NCI-H748 (cell line): Measurements from ENCODE around the gene PAGR1.

Source experiments
- DNase-seq: peaks from one replicate; lab custom pipeline; 2025; ENCODE audit not compliant: unreplicated experiment; lab: John Stamatoyannopoulos, UW

The PAGR1 gene

DNA sequence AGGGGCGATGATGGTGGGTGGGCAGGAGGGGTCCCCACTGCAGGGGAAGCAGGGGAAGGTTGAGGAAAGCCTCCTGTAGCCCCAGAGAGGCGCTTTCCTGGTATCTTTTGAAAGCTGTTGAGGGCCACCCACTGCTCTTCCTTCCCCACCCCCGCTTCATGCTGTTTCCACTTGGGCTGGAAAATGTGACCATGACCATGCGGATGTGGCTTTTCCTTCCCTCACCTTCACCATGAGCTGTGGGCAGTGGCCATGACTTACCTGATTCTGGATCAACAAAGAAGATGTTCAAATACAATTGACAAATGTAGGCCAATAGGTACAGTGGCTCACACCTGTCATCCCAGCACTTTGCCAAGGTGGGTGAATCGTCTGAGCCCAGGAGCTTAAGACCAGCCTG lies 18.1 kb downstream of the PAGR1 start:
- no peak for DNase-seq

DNA sequence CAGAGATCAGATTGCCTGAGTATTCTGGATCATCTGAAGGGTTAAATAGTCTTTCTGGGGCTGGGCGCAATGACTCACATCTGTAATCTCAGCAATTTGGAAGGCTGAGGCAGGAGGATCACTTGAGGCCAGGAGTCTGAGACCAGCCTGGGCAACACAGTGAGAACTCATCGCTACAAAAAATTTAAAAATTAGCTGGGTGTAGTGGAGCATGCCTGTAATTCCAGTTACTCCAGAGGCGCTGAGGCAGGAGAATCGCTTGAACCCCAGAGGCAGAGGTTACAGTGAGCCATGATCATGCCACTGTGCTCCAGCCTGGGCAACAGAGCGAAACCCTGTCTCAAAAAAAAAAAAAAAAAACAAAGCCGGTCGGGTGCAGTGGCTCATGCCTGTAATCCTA lies 20.0 kb downstream of the PAGR1 start:
- no peak for DNase-seq

DNA sequence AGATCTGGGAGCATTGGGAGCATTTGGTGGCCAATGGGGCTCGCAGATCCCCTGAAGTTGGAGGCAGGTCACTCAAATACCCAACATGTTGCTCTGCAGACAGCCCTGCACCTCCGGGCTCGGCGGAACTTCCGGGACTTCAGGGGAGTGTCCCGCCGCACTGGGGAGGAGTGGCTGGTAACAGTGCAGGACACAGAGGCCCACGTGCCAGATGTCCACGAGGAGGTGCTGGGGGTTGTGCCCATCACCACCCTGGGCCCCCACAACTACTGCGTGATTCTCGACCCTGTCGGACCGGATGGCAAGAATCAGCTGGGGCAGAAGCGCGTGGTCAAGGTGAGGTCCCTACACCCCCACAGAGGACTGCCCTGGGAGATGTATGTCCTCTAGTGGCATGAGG lies 20.7 kb downstream of the PAGR1 start:
- DNase-seq = no peak

DNA sequence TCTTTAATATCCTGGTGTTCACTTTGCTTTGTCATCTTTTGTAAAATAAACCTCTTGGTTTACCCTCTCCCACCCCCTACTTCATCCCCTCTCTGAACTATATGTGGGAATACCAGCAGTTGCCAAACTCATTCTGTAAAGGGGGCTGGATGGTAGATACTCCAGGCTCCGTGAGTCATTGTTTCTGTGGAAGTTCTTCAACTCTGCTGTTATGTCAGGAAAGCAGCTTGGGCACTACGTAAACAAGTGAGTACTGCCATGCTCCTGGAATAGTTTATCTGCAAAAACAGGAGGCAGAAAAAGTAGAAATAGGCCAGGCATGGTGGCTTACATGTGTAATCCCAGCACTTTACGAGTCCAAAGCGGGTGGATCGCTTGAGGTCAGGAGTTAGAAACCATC lies 21.9 kb downstream of the PAGR1 start:
- no peak for DNase-seq

DNA sequence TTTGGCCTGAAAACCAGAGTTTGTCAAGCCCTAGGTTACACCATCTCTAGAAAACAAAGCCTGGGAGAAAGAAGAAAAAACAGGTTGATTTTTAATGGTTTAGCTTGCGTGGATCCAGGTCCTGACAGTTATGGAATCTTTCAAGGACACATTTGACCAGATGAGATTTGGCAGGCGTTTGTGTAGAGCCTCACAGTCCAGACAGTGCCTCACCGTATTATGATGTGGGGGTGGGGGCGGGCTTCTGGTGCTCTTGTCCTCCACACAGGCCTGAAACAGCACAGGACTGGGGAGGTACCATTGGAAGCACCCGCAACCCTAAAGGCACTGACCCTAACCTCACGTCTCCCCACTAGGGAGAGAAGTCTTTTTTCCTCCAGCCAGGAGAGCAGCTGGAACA lies 23.9 kb downstream of the PAGR1 start:
- no peak for DNase-seq

DNA sequence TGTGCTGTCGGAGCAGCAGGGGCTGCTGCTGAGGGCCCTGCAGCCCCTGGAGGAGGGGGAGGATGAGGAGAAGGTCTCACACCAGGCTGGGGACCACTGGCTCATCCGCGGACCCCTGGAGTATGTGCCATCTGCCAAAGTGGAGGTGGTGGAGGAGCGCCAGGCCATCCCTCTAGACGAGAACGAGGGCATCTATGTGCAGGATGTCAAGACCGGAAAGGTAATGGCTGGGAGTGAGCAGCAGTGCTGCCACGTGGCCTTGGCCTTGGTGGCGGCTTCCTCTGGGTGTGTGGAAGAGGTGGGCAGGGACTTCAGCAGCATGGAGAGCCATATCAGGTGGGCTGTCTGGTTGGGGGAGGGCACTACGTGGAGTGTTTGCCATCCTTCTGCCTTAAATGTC lies 24.3 kb downstream of the PAGR1 start:
- DNase-seq = no peak

DNA sequence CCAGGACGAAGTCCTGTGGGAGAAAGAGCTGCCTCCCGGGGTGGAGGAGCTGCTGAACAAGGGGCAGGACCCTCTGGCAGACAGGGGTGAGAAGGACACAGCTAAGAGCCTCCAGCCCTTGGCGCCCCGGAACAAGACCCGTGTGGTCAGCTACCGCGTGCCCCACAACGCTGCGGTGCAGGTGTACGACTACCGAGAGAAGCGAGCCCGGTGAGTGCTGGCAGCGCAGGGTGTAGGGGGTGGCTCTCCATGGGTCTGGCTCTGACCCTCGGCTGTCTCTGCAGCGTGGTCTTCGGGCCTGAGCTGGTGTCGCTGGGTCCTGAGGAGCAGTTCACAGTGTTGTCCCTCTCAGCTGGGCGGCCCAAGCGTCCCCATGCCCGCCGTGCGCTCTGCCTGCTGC lies 25.7 kb downstream of the PAGR1 start:
- no peak for DNase-seq

DNA sequence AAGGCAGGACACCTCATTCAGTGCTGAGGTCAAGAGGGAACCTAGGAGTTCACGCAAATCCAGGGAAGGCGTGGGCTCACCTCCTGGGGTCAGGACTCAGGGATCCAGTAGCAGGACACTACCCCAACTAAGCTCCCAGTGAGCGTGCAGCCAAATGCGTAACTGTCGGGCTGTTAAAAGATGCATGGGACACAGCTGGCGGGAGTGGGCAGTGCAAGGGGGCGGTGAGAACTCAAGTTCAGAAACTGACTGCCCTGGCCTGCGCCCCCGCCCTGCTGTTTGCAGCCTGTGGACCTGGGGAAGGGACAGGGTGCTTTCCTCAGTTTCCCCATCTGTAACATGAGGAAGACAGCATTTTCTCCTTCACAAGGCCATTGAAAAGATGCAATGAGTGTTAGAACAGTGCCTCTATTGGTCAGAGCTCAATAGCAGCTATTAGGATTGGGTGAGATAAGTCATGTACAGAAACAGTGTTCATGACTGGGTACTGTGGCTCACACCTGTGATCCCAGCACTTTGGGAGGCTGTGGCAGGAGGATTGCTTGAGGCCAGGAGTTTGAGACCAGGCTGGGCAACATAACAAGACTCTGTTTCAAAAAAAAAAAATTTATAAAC lies 26.9 kb downstream of the PAGR1 start:
- no peak for DNase-seq

DNA sequence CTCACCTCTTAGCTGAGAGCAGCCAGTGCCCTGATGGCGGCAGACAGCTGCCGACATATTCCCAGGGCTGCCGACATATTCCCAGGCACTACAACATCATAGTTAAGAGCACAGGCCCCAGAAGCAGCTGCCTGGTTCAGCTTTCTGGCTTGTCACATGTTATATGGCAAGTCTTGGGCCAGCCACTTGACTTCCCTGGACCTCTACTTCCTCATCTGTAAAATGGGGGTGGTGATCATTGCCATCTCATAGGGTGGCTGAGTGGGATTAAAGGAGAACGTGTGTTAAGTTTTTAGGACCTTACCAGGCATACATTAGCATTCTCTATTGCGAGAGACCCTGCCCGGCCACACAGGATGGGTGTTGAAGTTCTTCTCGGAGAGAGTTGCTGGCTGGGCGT lies 28.0 kb downstream of the PAGR1 start:
- no peak for DNase-seq

DNA sequence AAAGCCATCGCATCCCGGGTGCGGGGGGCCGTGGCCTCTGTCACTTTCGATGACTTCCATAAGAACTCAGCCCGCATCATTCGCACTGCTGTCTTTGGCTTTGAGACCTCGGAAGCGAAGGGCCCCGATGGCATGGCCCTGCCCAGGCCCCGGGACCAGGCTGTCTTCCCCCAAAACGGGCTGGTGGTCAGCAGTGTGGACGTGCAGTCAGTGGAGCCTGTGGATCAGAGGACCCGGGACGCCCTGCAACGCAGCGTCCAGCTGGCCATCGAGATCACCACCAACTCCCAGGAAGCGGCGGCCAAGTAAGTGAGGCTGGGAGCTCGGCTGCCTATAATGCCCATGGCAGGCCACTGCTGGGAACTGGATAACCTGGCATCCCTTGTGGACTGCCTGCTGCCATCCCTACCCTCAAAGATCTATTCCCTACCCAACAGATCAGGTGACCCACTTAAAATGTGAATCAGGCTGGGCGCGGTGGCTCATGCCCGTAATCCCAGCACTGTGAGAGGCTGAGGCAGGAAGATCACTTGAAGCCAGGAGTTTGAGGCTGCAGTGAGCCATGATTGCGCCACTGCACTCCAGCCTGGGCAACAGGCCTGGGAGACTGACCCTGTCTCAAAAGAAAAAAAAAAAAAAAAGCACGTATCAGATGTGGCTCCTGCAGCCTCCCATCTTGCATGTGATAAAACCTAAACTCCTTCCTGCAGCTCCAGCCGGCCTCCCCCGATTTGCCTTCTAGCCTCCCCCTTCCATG lies 28.8 kb downstream of the PAGR1 start:
- no peak for DNase-seq

DNA sequence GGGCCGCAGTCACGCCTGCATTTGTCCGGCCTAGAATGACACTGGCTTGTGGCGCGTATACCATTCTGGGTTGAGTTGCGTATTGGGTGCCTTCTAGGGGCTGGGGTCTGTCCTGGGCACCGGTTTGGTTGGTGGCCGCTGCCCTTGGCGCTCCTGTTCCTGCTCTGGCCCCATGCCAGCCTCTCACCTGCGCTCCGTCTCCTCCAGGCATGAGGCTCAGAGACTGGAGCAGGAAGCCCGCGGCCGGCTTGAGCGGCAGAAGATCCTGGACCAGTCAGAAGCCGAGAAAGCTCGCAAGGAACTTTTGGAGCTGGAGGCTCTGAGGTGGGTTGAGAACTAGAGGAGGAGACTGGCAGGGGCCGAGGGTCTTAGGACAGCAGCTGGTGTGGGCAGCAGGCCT lies 29.7 kb downstream of the PAGR1 start:
- DNase-seq = no peak

DNA sequence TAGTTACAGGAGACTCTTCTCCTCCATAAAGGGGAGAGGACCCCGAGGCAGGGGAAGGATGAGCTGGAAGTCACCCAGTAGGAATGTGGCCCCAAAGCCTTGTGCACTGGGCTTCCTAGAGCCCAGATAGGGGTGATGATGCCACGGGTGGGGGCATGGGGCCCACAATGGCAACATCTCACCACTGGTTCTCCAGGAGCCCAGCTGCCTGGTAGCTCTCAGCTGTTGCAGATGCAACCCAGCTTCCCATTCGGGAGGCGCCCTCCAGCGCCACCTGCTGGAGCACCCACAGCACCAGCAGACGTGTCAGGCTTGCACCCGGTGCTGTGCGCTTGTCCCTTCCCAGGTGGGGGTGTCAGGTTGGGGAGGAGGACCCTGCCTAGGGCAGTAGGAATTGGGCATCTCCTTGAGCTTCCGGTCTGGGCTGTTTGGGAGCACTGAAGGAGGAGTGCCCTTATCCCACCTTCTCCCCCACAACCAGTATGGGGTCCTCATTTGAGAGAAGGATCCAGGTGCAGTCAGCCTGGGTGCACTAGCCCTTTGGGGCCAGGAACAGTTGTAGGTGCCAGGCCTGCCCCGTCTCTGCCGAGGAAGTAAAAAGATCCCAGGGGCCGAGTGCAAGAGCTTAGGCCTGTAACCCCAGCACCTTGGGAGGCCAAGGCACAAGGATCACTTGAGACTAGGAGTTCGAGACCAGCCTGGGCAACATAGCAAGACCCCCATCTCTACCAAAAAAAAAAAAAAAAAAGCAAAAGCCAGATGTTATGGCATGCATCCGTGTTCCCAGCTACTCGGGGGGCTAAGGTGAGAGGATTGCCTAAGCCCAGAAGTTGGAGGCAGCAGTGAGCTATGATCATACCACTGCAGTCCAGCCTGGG lies 32.7 kb downstream of the PAGR1 start:
- DNase-seq = peak; percentile 68

DNA sequence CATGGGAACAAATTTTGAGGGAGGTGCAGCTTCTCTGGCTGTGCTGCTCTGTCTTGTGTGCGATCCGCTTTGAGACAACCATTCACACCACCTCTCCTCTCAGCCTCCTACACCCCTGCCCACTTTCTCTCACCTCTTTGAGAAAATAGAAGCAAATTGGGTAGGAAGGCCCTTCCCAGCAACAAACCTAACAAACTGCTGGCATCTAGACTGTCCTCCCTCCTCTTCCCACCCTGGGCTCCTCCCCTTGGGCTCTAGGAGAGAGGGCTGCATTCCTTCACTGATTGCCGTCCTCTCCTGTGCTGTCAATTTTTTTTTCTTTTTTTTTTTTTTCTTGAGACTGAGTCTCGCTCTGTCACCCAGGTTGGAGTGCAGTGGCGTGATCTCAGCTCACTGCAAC lies 33.6 kb downstream of the PAGR1 start:
- DNase-seq = no peak

DNA sequence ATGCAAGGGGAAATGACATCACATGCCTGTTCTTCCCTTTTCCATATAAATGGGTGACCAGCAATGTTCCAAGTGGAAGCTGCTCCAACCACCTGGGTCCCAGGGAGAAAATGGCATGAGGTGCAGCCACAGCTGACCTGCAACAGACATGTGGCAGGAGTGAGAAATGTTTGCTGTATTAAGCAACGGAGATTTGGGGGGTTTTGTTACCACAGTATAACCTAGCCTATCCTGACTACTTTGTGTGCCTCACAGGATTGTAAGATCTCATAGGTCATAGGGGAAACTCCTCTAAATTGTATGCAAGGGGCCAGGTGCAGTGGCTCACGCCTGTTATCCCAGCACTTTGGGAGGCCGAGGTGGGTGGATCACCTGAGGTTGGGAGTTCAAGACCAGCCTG lies 35.0 kb downstream of the PAGR1 start:
- no peak for DNase-seq

DNA sequence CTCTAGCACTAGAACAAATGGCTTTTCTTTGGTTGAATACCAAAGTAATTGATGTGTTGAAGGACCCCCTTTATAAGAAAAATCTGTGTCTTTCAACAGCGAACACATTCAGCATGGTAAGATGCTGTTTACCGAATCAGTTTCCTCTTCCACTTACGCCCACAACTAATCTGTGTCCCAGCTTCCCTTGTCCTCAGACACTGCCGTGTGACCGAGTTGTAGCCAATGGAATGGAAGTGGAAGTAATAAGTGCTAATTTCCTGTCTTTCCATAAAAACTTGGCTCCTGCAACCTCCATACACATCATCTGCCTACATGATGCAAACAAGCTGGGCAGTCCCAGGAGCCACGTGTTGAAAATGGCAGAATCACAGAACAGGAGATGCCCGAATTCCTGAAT lies 36.7 kb downstream of the PAGR1 start:
- DNase-seq = no peak

DNA sequence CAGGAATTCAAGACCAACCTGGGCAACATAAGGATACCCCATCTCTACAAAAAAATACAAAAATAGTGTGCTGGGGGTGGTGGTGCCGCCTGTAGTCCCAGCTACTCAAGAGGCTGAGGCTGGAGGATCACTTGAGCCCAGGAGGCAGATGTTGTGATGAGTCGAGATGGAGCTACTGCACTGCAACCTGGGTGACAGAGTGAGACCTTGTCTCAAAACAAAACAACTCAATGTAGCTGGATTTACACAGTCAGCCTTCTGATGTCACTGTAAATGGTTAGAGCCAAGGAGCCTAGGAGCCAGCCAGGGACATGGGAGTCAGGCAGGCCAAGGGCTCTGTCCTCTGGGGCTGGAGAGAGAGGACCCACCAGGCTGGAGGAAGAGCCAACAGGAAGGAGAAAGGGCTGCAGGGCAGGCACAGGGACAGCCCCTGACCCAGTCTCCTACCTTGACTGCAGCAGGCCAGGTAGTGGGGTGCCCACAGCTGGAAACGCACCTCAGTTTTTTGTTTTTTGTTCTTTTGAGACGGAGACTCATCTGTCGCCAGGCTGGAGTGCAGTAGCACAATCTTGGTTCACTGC lies 38.7 kb downstream of the PAGR1 start:
- DNase-seq = no peak

DNA sequence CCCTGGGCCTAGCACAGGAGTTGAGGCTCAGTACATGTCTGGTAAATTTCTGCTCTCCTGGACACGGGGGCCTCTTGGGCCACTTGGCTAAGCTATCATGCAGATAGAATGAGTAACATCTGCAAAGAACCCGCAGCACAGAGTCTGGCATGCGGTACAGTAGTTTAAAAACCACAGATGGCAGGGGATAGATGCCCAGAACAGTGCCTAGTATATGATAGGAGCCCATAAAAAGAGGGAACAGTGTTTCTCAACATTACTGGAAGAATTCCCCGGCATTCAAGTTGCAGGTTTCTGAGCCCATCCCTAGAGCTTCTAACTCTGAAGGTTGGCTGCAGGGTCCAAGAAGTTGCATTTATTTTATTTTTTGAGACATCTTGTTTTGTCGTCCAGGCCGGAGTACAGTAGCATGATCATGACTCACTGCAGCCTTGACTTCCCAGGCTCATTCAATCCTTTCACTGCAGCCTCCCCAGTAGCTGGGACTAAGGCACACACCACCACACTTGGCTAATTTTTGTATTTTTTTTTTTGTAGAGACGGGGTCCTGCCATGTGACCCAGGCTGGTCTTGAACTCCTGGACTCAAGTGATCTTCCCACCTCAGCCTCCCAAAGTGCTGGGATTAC lies 41.3 kb downstream of the PAGR1 start:
- no peak for DNase-seq

DNA sequence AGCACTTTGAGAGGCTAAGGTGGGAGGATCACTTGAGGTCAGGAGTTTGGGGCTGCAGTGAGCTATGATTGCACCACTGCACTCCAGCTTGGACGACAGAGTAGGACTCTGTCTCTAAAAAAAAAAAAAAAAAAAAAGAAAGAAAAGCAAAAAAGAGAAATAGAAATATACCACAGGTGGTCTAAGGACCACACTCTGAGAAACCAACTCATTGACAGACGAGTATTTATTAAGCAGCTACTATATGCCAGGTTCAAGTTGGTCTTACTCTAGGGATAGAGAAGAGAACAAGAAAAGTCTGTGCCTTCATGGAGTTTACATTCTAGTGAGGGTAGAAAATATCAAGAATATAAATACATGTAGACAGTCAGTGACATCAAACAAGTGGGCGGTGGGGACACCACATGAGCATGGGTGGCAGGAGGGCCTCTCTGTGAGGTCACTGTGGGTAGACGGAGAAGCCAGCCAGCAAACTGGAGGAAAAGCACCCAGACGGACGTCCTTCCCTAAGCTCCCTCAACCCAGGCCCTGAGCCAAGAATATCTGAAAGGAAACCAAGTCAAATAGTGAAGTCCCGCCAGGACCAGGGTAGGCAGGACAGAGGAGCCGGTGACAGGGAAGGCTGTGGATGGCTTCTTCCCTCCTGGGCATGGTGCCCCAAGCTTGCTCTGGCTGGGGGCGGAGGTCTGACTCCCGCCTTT lies 42.3 kb downstream of the PAGR1 start:
- DNase-seq = no peak

DNA sequence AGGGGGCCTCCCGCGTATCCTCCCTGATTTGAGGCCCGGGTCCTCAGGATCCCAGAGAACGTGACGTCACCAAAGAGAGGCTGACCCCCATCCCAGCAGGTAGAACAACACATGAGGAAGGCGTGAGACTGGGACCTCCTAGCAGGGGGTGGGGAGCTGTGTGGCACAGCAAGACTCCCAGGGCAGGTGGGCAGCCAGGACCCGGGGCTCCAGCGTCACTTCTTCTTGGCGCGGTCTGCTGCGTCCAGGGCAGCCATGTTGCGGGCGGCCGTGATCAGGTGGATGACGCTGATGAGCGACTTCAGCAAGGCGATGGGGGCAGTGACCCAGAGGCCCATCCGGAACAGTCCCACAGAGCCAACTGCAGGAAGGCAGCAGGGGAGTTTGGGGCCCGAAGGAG lies 43.0 kb downstream of the PAGR1 start:
- no peak for DNase-seq

DNA sequence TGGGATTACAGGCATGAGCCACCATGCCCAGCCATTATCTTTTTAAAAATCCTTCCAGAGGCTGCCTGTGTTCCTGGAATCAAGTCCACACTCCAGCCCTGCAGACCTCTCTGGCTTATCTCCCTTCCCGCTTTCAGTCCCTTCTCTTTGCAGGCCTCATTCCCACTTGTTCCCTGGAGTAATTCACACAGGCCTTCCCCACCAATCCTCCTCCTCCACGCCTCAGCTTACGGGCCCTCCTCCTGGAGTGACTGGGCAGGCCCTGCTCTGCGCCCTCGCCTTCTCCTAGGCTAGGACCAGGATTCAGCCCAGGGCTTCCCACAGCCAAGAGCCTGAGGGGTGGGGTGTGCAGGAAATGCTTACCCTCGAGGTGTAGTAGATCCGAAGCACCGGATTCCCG lies 44.3 kb downstream of the PAGR1 start:
- DNase-seq = no peak
